ENCODE measurements around the gene HSPBP1. TPM values are rescaled to one million over a fixed set of nuclear protein-coding genes. Genes with fewer than 3 reads are reported as not detected.

HSPBP1 gene
- total and polyA plus RNA-seq, 2 of the 13 experiments (the other 11 are each of a cell fraction or from before 2014, with no cell fraction given): 22.3 to 33.7 TPM

DNA sequence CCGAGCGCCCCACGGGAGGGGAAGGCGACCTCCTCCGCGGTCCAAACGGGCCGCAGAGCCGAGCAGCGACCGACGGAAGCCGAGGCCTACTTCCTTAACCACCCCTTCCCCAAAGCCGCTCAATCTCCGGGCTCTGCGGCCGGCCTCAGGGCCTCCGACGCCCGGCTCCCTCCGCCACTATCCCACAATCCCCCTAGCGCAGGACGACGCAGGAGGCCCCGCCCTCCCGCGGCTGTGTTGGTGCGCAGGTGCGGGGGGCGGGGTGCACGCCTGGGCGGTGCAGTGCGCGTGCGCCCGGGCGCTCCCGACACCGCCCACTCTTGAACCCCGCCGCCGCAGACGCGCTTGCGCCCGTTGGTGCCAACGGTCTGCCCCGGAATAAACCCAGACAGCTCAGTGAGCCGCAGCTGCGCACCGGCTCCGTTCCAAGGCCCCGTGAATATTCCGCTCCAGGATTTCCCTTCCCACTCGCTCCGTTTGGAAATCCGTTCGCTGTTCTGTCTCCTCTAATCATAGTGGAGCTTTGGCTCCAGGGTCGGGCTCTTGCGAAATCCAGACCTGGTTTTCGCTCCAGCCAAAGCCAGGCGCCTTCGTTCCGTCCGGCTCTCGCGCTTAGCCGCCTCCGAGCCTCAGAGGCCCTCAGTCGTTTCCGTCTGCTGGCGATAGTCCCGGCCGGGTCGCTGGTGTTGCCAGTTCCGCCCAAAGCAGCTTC is 20.9 kb downstream of the HSPBP1 start, which contains the start of gene PPP6R1 (continued):
- TF ChIP-seq ZNF564 (CRISPR knock-in tag; IDR thresholded peaks at IDR 0.05) (no peak), ZKSCAN1 (IDR thresholded peaks at IDR 0.05; ENCODE audit: low read length) (0 out of 2 replicates have a peak, but pooled peaks have one; percentile 59), ZBTB3 (CRISPR knock-in tag; IDR thresholded peaks at IDR 0.05; ENCODE audit: borderline replicate concordance, low read depth) (no peak), CENPX (CRISPR knock-in tag; IDR thresholded peaks at IDR 0.05) (no peak), IKZF4 (CRISPR knock-in tag; IDR thresholded peaks at IDR 0.05; ENCODE audit: borderline replicate concordance, low read depth, not compliant biosample characterization) (no peak), EED (CRISPR knock-in tag; IDR thresholded peaks at IDR 0.05) (no peak; the same call in 1 of the 2 replicates), BRCA1 (CRISPR knock-in tag; IDR thresholded peaks at IDR 0.05) (peak; percentile 84; the same call in 1 of the 2 replicates), SSRP1 (CRISPR knock-in tag; IDR thresholded peaks at IDR 0.05) (0 out of 2 replicates have a peak, but pooled peaks have one; percentile 2), ZBTB44 (CRISPR knock-in tag; IDR thresholded peaks at IDR 0.05) (no peak; the same call in 1 of the 2 replicates), ZNF605 (CRISPR knock-in tag; IDR thresholded peaks at IDR 0.05) (peak; percentile 95), ZFX (CRISPR knock-in tag; IDR thresholded peaks at IDR 0.05; ENCODE audit: low read depth) (peak; percentile 89), ZFP36L2 (CRISPR knock-in tag; IDR thresholded peaks at IDR 0.05) (no peak), SOX6 (IDR thresholded peaks at IDR 0.05) (no peak), SOX6 (CRISPR knock-in tag; IDR thresholded peaks at IDR 0.05) (peak; percentile 83), ZNF101 (CRISPR knock-in tag; IDR thresholded peaks at IDR 0.05; ENCODE audit: borderline replicate concordance, low read depth) (no peak), KAT7 (CRISPR knock-in tag; IDR thresholded peaks at IDR 0.05; ENCODE audit: borderline replicate concordance) (no peak; the same call in 1 of the 2 replicates)
- TF ChIP-seq, protein P1, sequence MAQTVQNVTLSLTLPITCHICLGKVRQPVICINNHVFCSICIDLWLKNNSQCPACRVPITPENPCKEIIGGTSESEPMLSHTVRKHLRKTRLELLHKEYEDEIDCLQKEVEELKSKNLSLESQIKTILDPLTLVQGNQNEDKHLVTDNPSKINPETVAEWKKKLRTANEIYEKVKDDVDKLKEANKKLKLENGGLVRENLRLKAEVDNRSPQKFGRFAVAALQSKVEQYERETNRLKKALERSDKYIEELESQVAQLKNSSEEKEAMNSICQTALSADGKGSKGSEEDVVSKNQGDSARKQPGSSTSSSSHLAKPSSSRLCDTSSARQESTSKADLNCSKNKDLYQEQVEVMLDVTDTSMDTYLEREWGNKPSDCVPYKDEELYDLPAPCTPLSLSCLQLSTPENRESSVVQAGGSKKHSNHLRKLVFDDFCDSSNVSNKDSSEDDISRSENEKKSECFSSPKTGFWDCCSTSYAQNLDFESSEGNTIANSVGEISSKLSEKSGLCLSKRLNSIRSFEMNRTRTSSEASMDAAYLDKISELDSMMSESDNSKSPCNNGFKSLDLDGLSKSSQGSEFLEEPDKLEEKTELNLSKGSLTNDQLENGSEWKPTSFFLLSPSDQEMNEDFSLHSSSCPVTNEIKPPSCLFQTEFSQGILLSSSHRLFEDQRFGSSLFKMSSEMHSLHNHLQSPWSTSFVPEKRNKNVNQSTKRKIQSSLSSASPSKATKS (CRISPR knock-in tag; IDR thresholded peaks at IDR 0.05): no peak
- TF ChIP-seq, protein P2, sequence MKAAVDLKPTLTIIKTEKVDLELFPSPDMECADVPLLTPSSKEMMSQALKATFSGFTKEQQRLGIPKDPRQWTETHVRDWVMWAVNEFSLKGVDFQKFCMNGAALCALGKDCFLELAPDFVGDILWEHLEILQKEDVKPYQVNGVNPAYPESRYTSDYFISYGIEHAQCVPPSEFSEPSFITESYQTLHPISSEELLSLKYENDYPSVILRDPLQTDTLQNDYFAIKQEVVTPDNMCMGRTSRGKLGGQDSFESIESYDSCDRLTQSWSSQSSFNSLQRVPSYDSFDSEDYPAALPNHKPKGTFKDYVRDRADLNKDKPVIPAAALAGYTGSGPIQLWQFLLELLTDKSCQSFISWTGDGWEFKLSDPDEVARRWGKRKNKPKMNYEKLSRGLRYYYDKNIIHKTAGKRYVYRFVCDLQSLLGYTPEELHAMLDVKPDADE (CRISPR knock-in tag; IDR thresholded peaks at IDR 0.05): no peak
- TF ChIP-seq, protein P3, sequence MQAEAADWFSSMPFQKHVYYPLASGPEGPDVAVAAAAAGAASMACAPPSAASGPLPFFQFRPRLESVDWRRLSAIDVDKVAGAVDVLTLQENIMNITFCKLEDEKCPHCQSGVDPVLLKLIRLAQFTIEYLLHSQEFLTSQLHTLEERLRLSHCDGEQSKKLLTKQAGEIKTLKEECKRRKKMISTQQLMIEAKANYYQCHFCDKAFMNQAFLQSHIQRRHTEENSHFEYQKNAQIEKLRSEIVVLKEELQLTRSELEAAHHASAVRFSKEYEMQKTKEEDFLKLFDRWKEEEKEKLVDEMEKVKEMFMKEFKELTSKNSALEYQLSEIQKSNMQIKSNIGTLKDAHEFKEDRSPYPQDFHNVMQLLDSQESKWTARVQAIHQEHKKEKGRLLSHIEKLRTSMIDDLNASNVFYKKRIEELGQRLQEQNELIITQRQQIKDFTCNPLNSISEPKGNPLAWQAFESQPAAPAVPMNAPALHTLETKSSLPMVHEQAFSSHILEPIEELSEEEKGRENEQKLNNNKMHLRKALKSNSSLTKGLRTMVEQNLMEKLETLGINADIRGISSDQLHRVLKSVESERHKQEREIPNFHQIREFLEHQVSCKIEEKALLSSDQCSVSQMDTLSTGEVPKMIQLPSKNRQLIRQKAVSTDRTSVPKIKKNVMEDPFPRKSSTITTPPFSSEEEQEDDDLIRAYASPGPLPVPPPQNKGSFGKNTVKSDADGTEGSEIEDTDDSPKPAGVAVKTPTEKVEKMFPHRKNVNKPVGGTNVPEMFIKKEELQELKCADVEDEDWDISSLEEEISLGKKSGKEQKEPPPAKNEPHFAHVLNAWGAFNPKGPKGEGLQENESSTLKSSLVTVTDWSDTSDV (CRISPR knock-in tag; IDR thresholded peaks at IDR 0.05): 0 out of 2 replicates have a peak, but pooled peaks have one; percentile 37

Measured in HepG2 (cell line).